T47D (cell line): ENCODE data around the gene ZSCAN32.

ENCODE experiments used
- DNase-seq, 2 experiments: peaks; one replicate each; pipeline versions ENCODE4 v3.0.0 to v3.0.0-alpha.2; 2011 to 2012; ENCODE audit warnings: low read depth in 1 of 2, low spot score in 1 of 2
- JUND ChIP-seq: IDR thresholded peaks from 2 replicates; pipeline ENCODE4 v1.6.1; 2012; ENCODE audit warnings: low read depth
- in situ Hi-C: cut with HindIII; loops from 2 replicates; pipeline ENCODE4 v1.10.0; 2016; ENCODE audit warnings: low sequenced_read_pairs, low pct_unique_long_range_greater_than_20kb

ZSCAN32 gene

DNA sequence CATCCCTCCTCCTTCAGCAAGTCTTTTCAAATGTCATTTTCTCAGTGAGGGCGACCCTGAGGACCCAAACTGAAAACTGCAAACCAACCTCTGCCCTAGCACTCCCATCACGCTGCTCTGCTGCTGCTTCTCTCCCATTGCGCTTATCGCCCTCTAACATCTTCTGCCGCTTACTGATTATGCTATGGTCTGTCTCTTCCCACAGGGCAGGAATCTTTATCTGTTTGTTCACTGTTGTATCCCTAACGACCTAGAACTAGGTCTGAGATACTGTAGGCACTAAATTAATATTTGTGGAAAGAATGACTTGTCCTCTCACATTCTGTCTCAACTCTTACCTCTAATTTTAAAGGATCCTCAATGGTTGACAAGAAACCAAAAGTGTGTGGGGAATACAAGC is 12.5 kb downstream of the ZSCAN32 start:
- no peak for TF ChIP-seq JUND
- in situ Hi-C loops: no loop called here
- DNase-seq: no peak

DNA sequence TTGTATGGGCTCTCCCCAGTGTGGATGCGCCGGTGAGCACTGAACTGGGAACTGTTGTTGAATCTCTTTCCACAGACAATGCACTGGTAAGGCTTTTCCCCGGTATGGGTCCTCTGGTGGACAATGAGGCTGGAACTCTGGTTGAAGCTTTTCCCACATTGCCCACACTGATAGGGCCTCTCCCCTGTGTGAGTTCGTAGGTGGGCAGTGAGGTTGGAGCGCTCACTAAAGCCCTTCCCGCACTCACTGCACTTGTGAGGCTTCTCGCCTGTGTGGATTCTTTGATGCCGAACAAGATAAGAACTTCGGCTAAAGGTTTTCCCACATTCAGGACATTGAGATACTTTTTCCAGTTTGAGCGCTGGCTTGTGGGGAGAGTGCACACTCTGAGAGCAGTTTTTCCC is 17.8 kb downstream of the ZSCAN32 start:
- no peak for TF ChIP-seq JUND
- DNase-seq: peak in 1 of 2 experiments; percentile 22
- in situ Hi-C loops: no loop called here

DNA sequence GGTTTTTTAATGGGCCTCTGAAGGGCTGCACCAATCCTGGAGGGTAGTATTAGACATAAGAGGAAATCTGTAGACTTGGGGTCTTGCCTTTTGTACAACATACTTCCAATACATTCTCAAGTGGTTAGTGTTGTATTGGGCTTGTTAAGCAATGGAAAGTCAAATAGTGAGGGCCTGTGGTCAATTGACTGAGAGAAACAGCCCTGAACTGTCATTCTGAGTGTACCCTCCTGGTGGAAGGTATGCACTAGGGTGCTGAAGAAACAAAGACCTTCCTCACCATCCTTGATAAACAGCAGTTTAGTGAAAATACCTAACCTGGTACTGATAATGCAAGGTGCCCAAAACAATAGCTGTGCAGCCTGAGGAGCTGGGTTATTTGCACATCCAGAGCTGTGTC is 22.9 kb downstream of the ZSCAN32 start:
- DNase-seq: no peak
- no peak for TF ChIP-seq JUND
- in situ Hi-C loops: no loop called here

DNA sequence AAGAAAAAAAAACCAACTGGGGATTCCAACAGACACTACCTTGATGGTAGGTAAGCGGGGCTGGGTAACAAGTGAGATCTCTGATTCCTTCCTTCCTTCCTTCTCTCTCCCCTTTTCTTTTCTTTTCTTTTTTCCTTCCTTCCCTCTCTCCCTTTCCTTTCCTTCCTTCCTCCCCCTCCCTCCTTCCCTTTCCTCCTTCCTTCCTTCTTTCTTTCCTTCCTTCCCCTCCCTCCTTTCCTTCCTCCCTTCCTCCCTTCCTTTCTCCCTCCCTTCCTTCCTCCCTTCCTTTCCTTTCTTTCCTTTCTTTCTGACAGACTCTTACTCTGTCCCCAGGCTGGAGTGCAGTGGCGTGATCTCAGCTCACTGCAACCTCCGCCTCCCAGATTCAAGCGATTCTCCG is 25.1 kb downstream of the ZSCAN32 start:
- in situ Hi-C loops: no loop called here
- TF ChIP-seq JUND: no peak
- DNase-seq: no peak

DNA sequence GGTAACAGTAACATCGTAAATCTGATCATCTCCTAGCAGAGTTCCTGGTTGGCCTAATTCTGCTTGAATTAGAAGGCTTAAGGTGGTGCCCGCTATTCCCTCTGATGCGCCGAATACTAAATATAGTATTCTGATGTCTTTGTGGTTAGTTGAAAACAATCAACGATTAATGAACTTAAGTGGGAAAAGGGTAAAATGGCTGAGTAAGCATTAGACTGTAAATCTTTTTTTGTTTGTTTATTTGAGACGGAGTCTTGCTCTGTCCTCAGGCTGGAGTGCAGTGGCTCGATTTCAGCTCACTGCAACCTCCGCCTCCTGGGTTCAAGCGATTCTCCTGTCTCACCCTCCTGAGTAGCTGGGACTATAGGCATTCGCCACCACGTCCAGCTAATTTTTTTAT is 31.7 kb downstream of the ZSCAN32 start:
- in situ Hi-C loops: no loop called here
- TF ChIP-seq JUND: no peak
- DNase-seq: no peak

DNA sequence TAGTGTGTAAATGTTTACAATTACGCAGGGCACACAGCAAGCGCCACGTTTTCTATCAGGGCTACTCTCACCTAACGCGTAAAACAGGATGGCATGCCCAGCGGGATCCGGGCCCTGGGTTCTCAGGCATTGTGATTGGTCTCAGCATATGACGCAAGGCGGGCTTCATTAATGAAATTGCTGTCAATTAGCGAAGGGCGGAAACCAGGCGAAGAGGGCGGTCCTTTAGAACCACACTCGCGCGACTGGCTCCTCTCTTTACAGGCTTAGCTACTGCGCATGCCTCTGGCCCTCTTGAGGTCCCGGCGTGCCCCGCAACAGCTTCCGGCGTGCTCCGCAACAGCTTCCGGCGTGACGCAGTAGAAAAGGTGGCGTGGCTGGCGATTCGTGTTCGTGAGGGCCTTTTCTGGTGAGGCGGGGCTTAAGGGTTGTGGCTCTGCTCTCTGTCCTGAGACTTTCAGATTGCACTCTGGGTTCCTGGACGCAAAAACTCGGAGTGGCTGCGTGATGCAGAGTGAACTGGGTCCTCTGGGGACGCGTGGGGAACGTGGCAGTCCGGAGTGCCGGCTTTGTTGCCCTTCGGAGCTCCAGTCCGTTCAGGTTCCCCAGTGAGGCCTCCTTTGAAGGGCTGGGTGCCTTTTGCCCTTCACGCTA is 35.9 kb downstream of the ZSCAN32 start:
- in situ Hi-C loops: no loop called here
- DNase-seq: peak; percentile 90 to 100
- no peak for TF ChIP-seq JUND

DNA sequence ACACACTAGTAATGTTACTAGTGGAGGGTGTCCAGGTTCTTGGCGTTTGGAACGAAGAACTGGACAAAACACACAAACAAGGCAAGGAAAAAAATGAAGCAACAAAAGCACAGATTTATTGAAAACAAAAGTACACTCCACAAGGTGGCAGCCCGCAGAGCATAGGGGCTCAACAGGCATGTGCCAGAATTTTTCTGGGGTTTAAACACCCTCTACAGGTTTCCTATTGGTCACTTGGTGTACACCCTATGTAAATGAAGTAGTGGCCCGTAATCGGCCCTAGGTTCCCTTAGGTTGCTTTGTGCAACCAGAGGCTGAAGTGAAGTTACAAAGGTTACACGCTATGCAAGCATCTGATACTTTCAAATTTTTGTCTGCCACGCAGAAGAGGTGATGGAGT is 37.0 kb downstream of the ZSCAN32 start:
- in situ Hi-C loops: no loop called here
- peak in 1 of 2 experiments; percentile 37 for DNase-seq
- TF ChIP-seq JUND: no peak

DNA sequence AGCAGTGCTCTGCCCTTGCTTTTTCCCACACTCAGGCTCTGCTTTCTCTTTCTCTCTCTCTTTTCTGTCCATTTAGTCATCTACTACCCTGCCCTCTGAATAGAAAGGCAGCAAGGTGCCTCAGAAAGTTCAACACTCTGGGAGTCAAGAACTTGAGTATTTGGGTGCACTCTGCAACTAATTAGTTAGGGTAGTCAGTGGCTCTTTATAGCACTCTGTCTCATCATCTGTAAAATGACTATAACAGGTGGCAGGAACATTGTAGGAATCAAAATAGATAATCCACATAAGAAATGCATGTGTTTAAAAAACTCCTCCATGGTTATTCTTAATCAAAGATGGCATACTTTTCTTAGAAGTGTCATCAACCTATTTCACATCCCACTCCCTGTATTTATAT is 37.9 kb downstream of the ZSCAN32 start:
- in situ Hi-C loops: no loop called here

DNA sequence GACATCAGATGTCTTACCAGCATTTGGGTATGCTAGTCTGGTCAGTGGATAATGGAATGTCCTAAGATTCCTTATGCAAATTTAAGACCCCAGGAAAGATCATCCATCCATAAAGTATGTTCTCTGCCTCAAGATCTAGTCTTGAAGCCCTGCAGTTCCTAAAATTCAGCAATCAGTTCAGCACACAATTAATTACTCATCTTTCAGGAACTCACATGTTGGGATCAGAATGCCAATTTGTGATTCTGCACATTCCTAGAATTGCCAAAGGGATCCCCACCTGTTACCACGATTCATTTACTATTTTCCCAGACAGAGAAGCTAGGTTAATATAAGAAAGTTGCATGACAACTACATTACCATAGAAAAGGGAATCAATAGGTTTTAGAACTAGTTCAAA is 41.9 kb downstream of the ZSCAN32 start:
- in situ Hi-C loops: no loop called here
- TF ChIP-seq JUND: no peak
- no peak for DNase-seq

More for the DNA sequence above, 37.9 kb downstream of the ZSCAN32 start:
- DNase-seq: no peak
- TF ChIP-seq JUND: no peak

DNA sequence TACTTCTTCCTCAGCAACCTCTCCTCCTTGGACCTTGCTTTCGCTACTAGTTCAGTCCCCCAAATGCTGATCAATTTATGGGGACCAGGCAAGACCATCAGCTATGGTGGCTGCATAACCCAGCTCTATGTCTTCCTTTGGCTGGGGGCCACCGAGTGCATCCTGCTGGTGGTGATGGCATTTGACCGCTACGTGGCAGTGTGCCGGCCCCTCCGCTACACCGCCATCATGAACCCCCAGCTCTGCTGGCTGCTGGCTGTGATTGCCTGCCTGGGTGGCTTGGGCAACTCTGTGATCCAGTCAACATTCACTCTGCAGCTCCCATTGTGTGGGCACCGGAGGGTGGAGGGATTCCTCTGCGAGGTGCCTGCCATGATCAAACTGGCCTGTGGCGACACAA is 44.7 kb downstream of the ZSCAN32 start:
- in situ Hi-C loops: no loop called here
- TF ChIP-seq JUND: no peak
- DNase-seq: no peak

DNA sequence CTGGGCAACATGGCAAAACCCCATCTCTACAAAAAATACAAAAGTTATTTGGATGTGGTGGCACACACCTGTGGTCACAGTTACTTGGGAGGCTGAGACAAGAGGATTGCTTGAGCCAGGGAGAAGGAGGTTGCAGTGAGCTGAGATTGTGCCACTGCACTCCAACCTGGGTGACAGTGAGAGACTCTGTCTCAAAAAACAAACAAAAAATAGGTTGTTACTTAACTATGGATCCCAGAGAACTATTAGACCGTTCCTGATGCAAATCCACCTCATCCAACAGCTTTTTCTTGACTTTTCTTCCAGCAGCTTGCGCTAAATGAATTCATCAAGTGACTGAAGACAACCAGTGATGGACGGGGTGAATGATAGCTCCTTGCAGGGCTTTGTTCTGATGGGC is 45.2 kb downstream of the ZSCAN32 start, which contains the start of gene OR2C1:
TSS of gene OR2C1 (plus strand) at position 301 of the 400 bp plus-strand sequence. CDS start at position 353, 52 bp downstream.
- no peak for DNase-seq
- in situ Hi-C loops: no loop called here
- no peak for TF ChIP-seq JUND

DNA sequence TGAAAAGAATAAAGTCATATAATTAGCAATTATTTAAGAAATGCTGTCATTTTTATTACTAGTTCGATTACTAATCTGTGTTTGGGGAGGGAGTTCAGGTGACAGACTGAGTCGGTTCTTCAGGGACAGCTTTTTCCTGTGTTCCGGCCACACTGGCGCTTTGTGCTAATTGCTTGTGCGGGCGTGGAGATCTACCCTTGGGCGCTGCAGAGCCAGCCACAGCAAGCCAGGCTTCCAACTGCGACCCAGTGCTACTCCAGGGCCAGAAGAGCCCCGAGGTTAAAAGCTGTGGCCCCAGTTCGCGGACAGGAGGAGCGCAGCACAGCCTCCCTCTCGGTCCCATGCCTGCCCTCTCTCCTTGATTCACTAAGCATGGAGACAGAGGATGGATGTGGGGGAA is 51.6 kb downstream of the ZSCAN32 start:
- TF ChIP-seq JUND: no peak
- in situ Hi-C loops: no loop called here
- DNase-seq: no peak

DNA sequence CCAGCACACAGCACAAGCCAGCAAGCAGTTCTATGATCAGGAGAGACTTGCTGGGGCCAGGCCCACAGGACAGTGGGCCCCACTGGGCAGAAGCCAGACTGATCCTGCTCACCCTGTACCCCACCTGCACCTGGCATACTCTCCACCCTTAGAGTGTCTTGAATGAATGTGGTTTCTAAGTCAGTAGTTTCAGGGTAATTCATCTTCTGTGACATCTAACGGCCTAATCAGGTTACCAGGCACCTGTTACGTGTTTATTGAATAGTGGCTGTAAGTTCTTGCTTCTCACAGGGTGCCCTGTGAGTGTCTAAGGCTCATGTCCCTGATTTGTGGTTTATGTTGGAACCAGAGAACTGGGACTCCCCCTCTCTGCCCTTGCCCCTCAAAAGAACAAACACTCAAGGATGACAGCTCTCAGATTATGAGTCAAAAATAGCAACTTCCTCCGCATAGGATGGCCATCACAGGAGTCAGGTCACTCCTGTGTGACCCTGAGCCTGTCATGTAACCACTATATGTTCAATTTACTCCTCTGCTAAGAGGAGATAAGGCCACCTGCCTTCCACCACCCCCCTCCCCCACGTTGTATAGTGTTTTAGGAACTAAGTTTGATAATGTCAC is 52.1 kb downstream of the ZSCAN32 start:
- no peak for TF ChIP-seq JUND
- in situ Hi-C loops: no loop called here
- no peak for DNase-seq

DNA sequence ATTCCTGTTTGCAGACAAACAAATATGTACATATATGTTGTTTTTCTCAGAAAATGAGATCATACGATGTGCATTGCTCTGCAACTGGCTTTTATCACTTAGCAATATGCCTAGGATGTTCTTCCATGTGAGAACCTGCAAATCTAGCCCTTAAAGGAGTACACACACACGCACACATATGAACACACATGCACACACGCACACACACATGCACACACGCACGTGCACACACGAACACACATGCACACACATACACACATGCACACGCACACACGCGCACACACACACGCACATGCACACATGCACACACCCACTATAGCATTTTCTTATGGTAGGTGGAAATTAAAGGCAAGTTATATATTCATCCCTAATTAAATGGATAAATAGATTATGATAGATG is 53.2 kb downstream of the ZSCAN32 start:
- DNase-seq: no peak
- no peak for TF ChIP-seq JUND
- in situ Hi-C loops: no loop called here
